Measurements from ENCODE around the gene ARHGAP25. TPM values are rescaled to one million over a fixed set of nuclear protein-coding genes. Genes with fewer than 3 reads are reported as not detected.
A peak's percentile ranks its signal among the peaks of the same experiment; 100 is the strongest.

ARHGAP25 gene
- total RNA-seq, 1 experiment from 2014 or later, result 1.7 TPM

DNA sequence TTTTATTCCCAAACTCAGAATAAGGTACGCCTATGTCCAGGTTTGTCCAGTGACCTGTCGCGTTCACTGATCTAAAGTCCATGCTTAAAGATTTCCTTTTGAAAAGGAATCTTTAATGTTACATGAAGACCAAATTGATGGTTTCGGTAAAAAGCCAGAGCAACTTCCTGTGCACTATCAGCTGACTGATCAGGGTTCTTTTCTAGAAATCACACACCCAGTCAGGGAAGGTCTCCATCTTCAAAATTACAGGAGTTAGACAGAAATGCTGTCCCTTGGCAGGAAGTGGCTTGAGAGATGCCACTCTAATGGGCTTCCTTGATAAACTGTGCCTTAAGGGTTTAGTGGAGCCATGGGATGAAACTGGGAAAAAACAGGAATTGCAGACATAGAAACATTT, 14.7 kb upstream of the ARHGAP25 start:
- DNase-seq (ENCODE audit: low read depth), result no peak

DNA sequence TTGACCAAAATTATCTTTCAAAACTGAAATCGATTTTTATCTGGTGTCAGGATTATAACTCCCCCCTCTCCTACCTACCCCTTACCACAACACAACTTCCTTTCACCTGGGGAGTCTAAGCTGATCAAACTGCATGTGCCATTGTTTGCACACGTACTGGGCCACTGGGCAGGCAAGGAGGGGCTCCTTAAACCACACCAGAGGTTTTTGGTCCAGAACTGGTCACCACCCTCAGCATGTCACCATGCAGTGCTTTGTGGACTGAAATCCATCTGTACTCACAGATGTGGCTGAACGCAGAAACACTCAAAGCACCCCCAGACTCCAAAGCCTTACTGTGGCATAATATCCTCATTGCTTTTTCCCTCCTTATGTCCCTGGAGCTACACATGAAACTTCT, 13.9 kb upstream of the ARHGAP25 start:
- no peak for DNase-seq (ENCODE audit: low read depth)

DNA sequence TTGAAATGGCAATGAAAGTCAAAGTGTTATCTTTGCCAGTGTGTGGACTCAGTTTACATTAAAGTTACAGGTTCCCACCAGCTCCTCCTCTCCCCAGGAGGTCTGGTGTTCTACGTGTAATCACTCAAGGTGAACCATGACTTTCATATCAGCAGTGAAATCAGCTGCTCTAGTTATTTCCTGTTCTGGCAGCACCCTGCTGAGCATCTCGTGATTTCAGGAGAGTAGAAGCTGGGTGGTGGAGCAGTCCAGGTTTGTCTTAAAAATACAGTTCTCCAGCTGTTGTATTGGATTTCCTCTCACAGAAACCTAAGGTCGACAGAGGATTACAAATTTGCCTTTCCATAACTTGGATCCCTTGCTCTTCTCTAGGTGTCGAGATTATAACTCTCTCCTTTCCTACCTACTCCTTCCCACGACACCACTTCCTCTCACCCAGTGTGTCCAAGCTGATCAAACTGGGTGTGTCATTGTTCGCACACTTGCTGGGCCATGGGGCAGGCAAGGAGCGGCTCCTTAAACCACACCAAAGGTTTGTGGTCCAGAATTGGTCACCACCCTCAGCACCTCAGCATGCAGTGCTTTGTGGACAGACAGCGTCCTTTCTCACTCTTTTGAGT, 13.0 kb upstream of the ARHGAP25 start:
- DNase-seq (ENCODE audit: low read depth), result peak; percentile 34

DNA sequence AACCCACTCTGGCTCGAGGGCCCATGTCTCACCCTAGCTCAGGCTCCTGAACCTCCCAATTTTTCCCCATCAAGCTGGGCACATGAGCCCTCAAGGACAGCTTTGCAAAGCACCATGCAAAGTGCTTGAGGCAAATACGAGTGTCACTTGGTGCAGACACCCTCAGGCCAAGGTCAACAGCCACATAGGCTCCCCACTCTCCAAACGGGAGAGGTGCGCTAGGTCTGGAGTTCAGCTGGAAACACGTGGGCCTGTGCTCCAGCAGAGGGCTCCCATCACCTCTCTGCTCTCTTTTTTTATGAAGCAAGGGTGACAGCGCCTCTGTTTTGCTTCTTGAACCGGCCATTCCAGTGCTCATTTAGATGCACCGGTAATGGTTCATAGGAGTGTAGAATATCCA, 11.9 kb upstream of the ARHGAP25 start:
- no peak for DNase-seq (ENCODE audit: low read depth)

DNA sequence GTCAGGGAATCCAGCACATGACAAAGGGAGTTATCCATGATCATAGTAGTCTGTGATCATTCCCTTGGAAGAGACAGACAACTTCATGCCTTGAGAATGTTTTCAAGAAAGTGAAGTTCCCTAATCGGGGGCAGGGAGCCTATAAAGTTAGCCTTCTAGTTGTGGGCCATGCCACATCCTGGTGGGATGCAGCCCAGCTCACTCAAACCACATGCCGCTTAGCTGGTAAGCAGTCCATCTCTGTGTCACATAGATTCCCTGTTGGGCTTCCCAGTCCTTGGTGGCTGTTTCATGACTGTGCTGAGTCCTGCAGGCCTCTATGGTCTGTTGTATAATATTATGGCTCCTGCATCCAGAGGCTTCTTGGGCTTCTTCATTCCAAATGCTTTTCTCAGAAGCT, 11.4 kb upstream of the ARHGAP25 start:
- DNase-seq (ENCODE audit: low read depth), result no peak

DNA sequence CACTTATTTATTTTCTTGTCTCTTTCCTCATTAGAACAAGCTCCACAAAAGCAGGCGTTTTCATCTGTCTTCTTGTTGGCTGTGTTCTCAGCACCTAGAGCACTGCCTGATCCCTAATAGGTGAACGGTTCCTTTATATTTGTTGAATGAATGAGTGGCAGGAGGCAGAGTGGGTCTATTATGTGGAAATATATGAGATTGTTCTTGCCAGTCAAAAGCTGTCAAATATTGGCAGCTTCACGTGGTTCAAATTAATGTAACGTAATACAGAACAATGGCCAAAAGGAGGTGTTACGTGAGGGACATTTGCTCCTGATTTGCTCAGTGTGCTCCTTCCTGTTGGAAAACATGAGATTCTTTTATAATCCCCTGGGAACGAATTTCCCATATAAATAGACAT, 8.5 kb upstream of the ARHGAP25 start:
- no peak for DNase-seq (ENCODE audit: low read depth)

DNA sequence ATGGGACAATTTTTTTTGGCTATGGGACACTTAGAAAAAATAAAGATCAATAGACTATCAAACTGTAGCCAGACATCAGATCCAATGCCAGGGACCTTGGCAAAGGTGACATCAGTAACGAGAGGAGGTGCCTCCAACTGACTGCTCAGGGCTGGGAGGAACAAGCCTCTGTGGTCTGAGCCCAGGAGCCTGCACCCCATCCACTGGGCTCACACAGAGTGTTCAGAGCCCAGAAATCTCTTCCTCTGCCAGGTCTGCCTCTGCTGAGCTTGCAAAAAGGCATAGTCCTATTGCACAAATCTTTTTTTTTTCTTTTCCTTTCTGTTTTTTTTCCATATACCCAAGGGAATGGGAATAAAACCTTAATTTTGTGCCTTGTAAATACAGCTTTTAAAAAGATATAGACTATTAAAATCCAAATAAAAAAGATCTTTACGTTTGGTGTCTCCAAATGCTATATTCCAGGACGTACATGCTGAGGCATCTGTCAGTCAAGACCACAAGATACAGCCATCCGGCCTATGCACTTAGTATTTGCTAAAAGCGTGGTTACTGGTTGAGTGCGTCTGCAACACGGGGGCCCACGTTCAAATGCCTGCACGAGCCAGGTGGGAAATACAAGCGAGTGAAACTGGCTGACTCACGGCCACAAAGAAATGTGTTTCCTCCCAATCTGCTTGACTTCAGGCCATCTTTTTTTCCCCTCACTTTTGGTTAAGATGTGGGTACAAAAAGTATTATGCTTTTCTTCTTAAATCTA, 7.8 kb upstream of the ARHGAP25 start:
- DNase-seq (ENCODE audit: low read depth), result peak; percentile 61

DNA sequence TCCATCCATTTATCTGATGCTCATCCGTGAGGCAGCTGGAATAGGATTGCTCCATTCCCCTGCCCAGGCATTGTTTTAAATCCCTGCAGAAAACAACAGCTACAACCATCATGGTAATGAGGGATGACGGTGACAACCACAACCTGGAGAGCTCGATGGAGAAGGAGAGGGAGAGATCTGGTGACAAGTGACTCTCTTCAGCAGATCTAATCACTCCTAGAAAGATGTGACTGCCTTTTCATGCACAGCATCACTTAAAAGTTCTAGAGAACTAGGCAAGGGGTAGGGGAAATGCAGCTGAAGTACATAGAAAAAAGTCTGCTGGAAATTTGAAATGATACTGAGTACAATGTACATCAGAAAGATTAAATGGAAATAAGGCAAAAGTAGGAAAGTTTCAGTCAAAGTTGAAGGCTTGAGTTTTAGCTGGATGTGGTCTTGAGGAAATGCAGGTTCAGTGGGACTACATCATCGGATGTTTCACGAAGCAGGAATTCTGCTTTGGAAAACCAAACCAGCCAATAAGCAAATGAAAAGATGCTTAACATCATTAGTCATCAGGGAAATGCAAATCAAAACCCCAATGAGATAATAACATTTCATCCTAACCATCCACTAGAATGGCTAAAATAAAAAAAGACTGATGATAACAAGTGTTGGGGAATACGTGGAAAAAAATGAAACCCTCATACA, 6.8 kb upstream of the ARHGAP25 start:
- DNase-seq (ENCODE audit: low read depth), result peak; percentile 54

DNA sequence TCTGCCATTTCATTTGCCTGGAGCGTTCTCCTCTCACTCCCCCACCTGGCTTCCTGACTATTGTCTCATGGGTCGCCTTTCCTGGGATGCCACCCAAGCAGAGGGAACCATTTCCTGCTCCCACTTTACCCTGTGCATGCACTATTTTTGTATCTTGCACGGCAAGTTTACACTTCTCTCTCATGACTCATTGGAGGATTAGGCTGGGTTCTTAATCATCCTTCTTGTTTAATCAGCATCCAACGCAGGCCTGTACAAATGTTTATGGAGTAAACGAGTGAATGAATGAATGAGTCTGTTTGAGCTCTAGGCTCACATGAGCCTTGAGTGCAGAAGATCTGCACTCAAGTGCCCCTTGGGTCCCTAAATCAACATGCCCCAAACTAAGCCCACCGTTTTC, 3.8 kb upstream of the ARHGAP25 start:
- peak; percentile 63 for DNase-seq (ENCODE audit: low read depth)

DNA sequence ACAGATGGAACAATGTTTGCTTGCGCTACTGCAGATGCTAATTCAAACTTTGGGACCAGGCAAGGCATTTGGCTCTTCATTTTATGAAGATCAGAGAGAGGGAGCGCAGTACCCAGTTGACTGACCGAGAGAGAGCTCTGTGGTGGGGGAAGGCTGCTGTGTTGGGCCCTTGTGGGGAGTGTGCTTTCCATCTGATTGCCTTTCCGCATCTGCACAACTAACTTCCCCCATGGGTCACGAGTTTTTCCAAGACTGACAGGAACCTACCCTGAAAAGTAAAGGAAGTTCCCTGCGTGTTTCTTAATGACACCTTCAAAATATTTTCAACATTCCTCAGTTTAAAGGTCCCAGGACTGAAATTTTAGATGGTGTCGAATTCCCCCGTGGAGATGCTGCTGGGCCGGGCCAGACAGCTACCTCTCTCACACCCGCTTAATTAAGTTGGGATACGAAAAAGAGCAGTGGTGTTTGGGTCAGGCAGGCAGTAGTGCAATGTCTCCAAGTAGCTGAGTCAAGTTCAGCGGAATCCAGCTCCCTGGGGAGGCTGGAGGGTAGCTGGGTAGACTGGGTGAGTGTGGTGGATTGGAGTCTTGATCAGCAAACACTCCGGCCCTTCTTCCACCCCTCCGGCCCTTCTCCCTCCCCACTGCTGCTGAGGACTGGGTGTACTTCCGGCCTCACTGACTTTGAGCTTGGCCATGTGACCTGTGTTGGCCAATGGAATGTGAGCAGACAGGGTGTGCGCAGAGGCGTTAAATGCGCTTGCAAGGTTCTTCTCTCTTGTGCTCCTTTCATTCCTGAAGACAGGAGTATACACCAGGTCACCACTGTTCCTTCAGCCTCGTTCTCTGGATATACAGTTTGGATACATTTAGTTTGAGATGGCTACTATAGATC, 2.3 kb upstream of the ARHGAP25 start:
- no peak for DNase-seq (ENCODE audit: low read depth)

DNA sequence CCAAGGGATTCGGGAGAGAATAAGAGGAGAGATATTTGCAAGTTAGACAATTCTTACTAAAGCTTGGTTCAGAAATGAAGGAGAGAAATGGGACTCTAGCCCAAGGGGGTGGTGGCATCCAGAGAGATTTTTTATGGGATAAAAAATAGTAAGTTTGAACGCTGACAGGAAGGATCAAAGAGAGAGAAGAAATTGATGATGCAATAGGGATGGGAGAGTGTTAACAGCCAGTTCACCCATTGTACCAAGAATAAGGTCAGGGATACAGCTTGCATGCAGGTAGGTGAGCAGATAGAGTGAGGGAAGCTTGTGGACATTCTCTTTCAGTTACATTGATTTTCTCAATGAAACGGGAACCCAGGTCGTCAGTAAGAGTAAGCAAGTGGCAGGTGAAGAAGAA, 1.2 kb upstream of the ARHGAP25 start:
- no peak for DNase-seq (ENCODE audit: low read depth)

DNA sequence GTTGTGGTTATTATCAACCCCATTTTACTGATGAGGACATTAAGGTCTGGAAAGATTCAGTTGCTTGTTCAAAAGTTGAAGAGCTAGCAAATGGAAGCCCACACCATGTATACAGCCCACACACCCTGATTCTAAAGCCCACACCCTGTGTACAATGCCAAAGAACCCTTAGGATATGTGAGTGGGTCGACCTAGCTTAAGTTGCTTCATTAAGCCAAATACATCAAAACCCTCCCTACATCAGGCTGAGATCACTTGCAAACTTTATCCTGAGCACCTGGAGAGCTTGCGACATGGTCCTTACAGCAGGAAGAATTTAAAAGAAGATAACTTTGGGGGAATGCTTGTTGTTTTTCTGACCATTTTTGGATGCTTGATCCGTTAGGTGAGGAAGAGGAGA, 435 bp upstream of the ARHGAP25 start:
- no peak for DNase-seq (ENCODE audit: low read depth)

DNA sequence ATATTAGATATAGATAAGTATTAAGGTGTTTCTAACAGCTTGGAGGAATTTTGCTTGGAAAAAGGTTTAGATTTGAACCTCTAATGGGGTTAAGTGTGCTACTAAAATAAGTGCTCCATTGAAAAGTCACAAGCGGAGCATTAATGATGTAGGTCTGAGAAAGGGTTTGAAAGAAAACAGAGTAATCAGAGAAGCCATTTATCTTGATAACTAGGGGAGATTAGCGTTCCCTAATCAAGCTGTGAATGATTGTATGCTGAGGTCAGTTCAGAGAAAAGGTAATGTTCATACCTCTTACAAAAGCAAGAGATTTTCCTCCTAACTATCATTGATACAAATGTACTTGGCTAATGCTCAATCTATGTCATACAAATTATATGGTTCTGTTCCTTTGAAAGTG, 1.5 kb downstream of the ARHGAP25 start:
- DNase-seq (ENCODE audit: low read depth), result no peak

DNA sequence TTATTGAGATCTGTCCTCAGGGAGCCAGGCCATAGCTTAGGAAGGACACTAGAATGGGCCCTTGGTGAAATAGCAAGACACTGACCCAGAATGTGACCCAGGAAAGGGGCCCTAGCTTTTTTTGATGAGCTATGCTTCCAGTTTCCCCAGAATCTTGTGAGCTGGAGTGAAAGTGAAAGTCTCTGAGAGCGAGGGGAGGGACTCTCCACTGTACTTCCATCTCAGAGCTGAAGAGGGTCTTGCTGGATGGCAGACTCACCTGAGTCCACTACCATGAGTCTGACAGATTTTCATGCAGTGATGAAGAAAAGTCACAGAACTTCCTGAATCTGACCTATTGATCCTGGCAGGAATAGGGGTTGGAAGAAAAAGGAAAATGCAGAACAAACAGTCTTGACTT, 3.1 kb downstream of the ARHGAP25 start:
- no peak for DNase-seq (ENCODE audit: low read depth)

DNA sequence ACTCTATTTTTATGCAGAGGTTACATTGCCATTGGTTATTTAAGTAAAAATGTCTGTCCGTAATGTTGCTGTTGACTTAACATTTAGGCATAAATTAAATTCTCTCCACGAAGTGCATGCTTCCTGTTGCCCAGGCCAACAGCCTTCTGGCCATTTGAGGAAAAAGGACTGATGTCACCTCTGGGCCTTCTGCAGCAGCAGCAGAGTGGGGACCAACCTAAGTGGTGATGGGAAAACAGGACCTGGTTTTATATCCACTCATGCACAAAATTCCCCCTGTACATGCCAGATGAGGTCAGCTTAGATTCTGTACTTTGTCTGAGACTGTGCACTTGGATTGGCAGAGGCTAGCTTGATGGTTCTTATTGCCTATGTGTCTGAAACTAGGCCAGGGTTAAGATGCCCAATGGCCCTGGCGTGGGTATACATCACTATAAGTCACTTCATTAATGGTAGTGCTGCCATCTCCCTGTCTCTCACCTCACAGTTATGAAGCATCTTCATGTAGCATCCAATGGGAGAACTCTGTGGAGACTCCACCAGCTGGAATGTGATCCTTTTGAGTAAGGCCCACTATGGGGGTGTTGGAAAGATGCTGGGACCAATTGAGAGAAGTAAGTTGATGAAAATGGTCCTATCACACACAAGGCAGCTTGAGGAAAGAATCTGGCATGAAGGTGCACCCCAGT, 4.4 kb downstream of the ARHGAP25 start:
- DNase-seq (ENCODE audit: low read depth), result no peak

DNA sequence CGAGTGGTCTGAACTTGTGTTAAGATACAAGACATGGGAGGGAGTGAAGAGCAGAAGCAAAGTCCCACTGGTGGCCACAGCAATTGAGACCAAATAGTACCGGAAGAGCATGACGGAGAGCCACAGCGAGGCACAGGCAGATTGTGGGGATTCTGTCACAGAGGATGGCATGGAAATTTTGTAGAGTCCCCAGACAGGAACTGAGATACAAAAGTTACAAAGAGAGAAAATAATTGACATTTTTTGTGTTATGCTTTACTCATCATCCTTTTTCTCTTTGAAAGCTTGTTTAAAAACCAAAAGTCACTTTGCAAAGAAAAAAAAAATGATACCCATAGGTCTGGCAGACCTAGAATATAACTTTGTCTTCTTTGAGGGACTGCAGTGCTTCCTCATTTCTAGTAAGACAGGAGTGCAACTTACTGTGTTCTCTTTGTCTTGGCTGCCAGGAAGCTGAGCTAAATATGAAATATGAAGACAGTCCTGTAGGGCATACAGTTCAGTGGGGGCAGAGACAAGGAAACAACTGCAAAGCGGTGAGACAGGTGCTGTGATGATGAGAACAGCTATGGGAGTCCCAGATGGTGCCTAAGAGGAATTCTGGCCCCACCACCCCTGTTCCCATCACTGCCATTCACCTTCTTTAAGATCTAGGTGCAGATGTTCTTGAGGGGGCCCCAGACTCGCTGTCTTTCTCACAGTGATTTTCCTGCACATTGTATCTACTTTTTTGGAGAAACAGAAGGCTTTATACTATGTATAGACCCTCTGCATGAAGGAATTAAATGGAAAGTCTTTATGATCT, 5.2 kb downstream of the ARHGAP25 start:
- no peak for DNase-seq (ENCODE audit: low read depth)

DNA sequence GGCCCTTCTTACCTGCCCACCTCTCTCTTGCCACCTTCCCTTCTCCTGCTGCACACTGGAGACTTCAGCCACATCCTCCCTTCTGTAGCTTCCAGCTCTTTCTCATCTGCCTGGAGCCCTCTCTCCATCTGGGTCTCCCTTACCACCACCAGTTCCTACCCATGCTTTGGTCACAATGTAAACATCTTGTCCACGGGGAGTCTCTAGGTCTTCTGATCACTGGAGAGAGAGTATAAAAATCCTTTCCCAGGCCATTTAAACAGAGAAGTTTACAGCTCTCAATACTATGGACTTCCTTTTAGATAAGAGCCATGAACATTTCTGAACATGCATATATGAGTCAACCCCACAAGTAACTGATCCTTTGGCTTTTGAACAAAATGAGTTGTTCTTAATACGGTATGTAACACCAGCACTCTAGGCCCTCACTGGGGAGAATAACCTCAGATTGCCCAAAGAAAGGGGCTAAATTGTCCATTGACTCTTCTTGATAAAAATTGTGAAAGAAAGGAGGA, 5.8 kb downstream of the ARHGAP25 start:
- DNase-seq (ENCODE audit: low read depth), result peak; percentile 13

DNA sequence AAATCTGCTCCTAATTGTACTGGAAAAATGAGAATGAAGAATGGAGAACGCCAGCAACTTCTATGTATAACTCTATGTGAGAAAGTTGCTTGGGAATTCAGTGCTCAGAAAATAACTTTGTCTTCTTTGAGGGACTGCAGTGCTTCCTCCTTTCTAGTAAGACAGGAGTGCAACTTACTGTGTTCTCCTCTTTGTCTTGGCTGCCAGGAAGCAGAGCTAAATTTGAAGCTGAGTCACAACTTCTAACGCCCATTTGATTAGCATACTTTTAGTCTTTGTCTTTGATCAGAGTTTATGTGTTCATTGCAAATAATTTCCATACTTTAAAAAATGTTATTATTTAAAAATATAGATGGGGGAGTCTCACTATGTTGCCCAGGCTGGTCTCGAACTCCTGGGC, 6.6 kb downstream of the ARHGAP25 start:
- DNase-seq (ENCODE audit: low read depth), result no peak

DNA sequence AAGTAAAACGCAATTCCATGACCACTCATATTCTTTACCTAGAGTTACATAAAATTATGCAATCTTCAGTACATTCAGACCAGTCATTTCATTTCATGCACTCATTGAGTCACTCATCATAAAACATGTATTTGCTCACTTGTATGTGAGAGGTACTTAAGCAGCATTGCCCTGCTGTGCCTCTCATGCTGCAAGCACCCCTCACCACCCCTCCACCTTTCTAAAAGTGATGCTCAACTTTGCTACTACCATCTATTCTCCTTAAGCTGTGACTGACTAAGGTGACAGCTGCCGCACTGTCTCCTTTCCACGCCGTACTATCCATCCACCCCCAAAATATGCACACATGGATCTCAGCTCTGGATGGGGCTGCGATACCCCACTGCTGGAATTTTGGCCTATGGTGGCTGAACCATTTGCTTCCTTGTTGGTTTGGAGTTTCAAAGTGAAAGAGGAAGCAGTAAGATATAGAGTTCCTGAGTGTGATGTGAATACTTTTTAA, 7.2 kb downstream of the ARHGAP25 start:
- no peak for DNase-seq (ENCODE audit: low read depth)

Data from Daoy (cell line).